ENCODE data around the gene ESAM. TPM values are rescaled to one million over a fixed set of nuclear protein-coding genes. Genes with fewer than 3 reads are reported as not detected.

ESAM gene
- total RNA-seq, 1 donor from 2014 or later = 29.3 TPM

DNA sequence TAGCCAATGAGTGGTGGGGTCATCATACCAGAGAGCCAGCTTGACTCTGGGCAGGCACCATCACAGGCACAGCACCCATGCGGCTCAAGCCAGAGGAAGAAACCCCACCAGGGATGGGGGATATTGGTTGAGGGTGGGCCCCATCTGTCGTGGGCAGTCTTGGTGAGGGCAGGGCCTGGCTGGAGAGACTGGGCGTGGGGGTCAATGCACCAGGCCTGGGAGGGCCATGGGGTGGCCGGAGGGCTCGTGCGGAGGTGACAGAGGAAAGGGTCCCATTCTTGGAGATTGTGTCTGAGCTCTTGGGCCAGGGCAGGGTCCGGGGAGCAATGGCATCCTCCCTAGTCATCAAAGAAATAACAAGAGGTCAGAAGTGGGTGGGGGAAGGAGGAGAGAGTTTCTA is 8.5 kb downstream of the ESAM start:
- DNase-seq (ENCODE audit: low read depth in 2 of 2) = no peak

DNA sequence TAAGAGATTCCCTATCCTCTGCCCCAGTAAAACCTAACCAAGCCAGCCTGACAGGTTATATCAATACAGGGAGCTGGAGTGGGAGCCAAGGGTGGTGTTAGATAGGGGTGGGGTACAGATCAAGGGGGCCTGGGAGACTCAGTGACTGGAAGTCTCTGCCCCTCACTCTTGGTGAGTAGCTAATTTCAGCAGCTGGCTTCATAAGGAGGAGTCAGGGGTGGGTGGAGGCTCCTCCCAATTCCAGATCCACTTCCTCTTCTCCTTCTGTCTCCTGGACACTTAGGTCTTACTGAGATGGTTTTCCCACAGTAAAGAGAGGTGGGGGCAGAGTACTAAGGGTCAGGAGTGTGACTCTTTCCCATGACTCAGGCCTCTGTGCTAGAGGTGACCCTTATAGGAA is 8.9 kb downstream of the ESAM start:
- DNase-seq (ENCODE audit: low read depth in 2 of 2) = no peak

DNA sequence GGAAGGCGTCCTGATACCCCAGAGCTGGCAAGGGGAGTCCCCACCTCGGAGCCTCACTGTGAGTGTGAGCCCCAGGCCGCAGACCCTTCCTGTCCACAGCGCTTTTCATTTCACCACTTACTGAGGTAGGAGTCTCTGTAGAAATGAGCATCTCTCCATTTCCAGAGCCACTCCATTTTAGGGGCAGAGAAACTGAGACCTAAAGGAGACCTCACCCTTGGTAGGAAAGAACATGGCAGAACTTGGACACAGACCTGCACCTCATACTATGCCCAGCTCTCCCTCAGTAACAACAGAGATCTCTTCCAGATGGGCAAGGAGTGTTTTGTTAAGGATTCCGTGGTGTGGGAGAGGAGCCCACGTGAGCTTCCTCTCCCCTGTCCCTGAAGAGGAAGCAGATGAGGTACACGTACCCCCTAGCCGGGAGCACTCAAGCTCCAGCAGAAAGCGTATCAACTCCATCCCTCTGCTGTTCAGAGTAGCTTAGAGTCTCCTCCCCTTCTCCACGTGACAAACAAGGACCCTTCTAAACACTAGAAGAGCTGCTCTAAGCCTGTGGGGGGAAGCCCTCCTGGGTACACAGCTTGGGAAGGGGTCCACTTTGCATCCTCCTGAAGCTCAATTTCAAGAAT is 9.5 kb downstream of the ESAM start:
- DNase-seq (ENCODE audit: low read depth in 2 of 2) = no peak

DNA sequence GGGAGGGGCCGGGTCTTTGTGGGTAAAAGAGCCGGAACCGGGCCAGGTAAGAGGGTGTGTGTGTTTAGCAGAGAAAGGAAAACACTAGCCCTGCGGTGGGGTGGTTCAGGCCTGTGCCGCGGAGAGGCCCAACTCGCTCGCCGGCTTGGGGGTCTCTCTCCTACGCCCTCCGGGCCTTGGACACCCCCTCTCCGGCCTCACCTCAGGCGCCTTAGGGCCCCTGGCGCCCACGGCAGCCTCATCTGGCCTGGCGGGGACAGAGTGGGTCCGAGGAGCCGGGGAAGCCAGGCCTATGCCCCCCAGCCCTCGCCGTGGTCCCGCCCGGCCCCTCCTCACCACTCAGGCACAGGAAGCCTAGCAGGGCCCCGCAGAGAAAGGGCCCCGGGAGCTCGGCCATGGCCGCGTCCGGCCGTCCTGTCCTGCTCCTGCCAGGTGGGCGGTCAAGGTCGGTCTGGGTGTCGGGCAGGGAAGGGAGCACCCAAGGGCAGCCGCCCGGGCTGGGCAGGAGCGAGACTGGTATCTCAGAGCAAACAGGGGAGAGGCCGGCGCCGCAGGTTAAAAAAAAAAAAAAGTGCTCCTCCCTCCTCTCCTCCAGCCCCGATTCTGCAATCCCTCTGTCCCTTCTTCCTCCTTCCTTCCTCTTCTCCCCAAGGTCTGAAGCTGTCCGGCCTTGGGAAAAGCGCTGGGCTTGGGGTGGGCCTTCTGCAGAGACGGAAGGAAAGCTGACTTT is 10.2 kb downstream of the ESAM start, which contains the start of gene VSIG2:
VSIG2 (minus strand) TSS at position 515 of the 730 bp plus-strand sequence; CDS start at position 397, 118 bp downstream.
- DNase-seq (ENCODE audit: low read depth in 2 of 2) = no peak

DNA sequence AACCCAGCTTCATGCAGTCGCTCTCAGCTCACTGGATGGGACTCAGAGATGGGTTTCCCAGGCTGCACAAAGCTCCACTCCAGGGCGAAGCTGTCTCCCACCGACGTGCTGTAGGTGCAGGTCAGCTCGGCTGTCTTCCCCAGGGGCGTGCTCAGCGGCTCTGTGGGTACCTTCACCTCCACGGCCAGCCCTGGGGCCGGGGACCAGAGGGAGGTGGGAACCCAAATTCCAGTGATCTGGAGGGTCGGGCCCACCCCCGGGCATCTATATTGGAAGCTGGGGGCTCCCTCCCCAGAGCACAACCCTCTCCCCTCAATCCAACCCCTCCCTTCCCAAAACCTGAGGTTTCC is 10.7 kb downstream of the ESAM start:
- no peak for DNase-seq (ENCODE audit: low read depth in 2 of 2)

DNA sequence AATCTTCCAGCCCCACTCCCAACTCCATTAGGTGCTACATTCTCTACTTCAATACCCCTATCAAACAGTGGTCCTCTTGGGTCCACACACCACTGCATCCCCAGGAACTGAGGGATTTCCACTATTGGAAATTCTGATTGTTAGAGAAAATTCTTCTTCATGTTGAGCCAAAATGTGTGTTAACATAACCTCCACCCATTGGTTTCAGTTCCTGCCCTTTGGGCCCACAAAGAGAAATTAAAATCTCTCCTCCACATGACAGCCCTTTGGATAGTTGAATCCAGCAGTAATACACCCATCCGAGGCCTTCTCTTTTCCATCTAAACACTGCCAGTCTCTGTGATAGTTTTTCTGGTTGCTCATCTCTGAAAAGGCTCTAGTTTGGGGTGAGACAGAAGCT is 12.2 kb downstream of the ESAM start:
- DNase-seq (ENCODE audit: low read depth in 2 of 2) = no peak

DNA sequence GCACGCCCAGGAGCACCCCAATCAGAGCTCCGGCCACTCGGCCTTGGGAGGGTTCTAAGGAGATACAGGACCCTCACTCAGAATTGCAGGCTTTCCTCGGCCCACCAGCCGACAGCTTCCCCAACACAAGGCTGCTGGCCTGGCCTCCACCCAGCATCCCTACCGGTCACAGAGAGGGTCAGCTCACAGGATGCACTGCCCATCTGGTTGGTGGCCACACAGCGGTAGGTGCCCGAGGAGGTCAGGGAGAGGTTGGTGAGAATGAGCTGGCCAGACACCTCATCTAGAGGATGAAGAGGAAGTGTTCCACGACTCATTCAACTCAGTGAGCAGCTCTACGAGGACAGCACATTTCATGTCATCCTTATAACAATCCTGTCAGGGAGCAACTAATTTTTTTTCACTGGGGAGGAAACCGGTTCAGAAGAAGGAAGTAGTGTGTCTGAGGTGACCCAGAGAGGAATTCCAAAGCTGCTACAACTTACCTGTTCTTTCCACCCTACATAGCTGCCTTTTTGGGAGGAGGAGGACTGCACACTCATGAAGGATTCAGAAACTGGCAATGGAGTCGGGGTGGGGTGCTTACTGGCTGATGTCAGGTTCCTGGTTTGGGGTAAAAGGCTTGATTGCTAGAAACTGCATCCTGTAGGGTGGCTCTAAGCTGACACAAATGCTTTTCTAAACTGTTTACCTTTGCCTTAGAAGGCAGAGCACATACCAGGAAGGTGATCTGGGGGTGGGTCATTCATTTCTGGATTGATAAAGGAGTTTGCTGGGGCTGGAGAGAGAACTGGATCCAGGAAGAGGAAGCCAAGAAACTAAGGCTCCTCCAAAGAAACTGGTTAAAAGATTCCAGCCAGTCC is 13.4 kb downstream of the ESAM start:
- DNase-seq (ENCODE audit: low read depth in 2 of 2) = peak; percentile 92 to 94

DNA sequence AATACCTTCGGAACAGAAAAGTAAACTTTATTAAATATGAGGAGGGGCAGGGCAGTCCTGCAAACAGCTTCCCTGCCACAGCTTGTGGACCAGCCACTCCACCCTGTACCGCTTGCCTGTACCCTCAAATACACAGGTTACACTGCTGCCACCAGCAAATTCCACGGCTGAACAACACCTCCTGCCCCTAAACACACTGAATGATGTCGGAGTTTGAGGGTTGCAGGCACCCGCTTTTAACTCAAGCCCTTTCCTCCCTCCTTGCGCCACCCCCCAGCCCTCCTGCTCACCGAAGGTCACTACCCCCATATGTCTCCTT is 14.0 kb downstream of the ESAM start:
- no peak for DNase-seq (ENCODE audit: low read depth in 2 of 2)

DNA sequence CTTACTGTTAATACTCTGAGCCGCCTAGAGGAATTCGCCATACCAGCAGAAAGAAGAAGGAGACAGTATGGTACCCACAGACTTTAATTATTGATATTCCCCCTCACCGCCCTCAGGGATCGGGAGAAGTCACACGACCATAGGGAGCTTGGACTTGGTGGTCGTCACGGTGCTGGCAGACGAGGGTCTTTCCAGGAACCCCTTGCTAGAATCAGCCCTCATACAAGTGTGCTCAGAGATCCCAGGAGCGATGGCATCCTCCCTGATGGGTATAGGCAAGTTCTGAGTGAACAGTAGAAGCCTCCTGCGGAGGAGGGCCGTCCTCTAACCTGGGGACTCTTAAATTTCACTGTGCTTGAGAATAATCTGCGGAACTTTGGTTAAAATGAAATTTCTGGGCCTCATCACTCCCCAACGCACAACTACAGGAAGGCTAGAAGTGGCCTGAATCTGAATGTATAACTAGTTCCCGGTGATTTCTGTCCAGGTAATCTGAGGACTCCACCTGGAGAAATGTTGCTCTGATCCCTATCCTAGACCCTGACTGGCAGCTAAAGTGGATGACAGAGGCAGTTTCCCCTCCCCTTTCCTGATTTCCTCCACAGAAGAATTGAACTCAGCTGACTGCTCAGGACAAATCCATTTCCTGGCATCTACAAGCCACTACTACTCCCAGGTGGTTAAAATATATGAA is 14.5 kb downstream of the ESAM start:
- peak; percentile 58 to 78 for DNase-seq (ENCODE audit: low read depth in 2 of 2)

DNA sequence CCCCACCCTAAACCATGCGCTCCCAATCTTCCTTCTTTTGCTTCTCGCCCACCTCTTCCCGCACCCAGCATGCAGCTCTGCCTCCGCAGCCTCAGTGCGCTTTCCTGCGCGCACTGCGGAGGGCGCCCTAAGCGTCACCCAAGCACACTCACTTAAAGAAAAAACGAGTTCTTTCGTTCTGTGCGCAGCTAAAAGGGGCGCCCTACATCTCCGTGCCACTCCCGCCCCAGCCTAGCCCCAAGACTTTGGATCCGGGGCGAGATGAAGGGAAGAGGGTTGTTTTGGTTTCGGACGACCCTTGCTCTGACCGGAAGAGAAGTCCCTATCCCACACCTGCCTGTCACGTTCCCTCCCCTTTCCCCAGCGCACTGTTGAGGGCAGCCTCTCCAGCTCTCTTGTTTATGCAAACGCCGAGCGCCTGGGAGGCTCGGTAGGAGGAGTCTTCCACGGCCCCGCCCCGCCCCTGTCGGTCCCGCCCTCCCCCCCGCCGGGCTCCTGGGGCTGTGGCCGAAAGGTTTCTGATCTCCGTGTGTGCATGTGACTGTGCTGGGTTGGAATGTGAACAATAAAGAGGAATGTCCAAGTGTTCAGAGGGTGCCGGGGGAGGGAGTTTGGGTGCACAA is 15.4 kb downstream of the ESAM start:
- DNase-seq (ENCODE audit: low read depth in 2 of 2) = peak; percentile 73 to 90

DNA sequence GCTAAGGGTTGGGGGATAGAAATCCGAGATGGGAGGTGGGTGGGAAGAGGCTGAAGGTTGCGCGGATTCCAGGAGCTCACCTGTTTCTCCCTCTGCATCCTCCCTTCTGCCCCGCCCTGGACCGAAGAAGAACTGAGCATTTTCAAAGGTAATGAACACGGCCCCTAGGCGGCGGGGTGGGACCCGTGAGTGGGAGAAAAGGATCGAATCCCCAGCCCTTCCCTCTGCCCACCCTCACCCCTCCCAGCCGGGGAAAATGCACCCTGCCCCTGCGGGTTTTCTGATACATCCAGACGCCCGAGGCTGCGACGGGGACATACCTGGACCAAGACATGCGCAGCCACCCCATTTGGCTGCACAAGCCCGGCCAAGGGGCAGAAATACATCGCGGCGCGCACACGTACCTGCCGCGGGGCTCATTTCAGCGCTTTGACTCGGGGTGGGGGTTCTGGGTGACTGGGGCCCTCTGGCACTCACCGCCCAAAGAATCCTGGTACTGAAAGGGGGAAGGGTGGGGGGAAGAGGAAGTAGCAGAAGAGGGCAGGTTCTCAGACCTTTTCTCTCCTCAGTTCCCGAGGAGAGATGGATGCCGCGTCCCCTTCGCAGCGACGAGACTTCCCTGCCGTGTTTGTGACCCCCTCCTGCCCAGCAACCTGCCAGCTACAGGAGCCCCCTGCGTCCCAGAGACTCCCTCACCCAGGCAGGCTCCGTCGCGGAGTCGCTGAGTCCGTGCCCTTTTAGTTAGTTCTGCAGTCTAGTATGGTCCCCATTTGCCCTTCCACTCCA is 16.1 kb downstream of the ESAM start:
- DNase-seq (ENCODE audit: low read depth in 2 of 2) = no peak

DNA sequence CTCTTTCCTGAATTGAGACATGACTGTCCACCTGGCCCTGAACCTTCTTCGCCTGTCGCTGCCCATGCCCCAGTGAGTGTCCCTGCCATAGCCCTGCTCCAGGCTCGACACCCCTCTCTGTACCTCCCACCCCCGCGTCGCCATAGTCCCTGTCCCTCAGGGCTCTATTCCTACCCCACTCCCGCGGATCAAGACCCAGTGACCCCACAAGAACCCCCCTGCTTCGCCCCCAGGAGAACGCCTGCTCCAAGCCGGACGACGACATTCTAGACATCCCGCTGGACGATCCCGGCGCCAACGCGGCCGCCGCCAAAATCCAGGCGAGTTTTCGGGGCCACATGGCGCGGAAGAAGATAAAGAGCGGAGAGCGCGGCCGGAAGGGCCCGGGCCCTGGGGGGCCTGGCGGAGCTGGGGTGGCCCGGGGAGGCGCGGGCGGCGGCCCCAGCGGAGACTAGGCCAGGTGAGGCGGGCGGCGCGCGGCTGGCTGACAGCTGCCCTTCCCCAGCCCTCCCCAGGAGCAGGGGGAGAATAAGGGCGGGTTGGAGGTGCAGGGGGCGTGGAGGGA is 16.7 kb downstream of the ESAM start:
- DNase-seq (ENCODE audit: low read depth in 2 of 2) = no peak

DNA sequence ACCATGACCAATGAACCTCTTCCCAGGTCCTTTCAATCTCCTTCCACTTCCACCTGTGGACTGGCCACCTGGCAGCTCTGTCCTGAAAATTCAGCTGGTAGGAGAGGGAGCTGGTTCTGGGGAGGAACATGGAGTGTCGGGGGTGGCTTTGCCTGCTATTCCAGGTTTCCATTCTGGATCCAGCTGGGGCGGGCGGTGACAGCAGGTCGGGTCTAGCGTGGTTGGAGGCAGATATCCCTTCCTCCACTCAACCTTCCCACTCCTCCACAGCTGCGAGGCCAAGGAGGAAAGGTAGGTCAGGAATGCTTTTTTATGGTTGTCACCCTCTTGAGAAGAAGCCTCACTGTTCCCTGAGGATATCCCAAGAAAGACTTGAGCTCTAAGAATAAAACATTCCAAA is 19.0 kb downstream of the ESAM start:
- no peak for DNase-seq (ENCODE audit: low read depth in 2 of 2)

DNA sequence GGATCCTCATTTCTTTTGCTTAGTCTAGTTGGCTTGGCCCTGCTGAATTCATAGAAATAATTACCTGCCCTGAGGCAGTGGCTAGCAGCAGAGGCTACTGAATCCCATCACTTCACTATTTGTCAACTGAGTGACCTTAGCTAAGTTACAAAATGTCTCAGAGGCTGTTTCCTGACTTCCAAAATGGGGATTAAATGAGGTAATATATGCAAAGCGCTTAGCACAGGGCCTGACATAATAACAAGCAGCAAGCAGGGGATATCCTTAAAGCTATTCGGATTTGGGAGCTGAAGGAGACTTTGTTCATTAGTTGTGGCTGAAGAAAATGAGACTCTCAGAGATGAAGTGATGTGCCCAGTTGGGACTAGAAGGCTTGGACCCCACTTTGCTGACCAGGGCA is 19.5 kb downstream of the ESAM start:
- no peak for DNase-seq (ENCODE audit: low read depth in 2 of 2)

DNA sequence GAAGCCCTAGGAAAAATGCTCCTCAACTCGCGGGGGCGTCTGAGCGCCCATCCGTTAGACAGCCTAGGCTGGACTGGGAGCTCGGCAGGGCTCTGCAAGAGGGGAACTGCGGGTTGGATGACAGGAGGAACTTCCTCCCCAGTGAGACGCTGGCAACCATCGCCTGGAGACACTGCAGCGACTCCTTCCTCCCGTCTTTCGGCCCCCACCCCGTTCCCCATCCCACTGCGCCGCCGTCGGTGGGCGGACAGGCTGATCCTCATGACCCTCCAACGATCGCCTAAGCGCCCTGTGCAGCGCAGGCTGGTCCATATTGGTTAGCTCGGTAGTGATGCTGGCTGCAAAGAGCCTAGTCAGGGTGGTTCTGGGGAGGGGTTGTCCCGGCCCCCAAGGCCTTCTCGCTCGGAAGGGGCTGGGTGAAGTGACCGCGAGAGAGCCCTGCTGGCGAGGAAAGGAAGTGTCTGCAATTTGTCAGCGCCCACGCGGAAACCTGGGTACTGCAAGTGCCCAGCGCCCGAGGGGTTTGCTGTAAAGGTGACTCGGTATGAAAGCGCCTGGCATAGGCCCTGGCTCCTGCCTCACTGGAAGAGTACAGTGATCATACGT is 21.7 kb downstream of the ESAM start:
- DNase-seq (ENCODE audit: low read depth in 2 of 2) = peak in 1 of 2 donors; percentile 58

DNA sequence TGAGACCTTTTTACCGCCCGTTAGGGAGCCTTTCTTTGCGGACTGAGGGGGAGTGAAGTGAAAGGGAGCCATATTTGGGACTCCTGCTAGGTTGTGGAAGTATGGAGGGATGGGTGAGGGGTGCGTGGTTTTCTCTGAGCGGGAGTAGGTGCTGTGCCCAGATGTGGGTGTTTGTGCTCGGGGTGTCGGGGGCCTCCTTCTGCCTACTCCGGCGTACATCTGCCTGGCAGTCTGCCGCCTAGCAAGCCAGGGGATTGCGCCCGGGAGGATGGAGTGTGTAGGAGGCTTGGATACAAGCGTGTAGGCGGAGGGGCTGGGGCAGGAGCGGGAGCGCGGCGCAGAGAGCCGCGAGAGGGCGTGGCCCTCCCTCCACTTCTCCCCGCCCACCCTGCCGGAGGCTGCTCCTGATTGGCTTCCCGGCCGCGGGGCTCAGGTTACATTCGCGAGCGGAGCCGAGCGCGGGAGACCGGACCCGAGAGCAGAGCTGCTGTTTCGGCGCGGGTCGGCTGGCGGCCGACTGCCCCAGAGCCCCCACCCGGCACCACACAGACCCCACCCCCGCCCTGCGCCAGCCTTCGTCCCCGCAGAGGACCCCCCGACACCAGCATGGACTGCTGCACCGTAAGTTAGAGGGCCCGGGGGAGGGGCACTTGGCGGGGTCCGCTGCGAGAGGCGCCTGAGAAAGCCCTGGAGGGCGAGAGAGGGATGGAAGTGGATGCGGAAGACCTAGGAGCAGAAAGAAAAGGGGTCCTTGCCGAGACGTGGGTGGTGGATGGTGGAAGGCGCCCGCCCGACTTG is 22.4 kb downstream of the ESAM start, which contains the start of gene NRGN:
NRGN (plus strand) TSS at position 464 of the 798 bp plus-strand sequence; CDS start at position 607, 143 bp downstream.
- DNase-seq (ENCODE audit: low read depth in 2 of 2) = peak; percentile 64 to 90

DNA sequence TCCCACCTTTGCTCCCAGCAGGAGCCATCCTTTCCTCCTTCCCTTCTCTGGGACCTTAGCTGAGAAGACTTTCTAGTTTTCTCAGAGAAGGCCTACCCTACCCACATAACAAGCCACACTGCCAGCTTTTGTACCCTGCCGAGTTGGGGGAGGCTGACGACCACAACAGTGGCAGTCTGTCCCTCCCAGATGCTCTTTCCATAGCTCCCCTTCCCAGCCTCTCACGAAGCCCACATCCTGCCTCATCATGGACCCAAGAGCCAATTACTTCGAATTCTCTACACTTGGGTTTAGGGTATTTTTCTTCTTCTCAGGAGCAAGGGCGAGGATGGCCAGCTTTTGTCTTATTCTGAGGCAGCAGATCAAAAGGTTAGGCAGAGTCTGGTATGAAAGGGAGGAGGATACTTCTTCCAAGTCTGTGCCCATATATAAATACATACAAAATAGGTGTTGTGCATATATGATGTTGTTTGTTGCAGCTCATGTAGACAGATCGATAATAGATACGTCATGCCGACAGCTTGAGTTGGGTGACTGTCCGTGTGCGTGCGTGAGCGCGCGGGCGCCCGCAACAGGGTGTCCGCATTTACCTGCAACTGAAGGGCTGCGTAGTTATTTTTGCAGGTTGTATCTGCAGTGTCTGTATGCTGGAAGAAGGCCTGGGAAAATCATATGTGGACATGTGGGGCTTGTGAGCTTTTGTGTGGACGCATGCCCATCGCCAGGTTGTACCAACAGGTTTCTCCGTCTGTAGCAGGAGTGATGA is 23.2 kb downstream of the ESAM start:
- no peak for DNase-seq (ENCODE audit: low read depth in 2 of 2)

DNA sequence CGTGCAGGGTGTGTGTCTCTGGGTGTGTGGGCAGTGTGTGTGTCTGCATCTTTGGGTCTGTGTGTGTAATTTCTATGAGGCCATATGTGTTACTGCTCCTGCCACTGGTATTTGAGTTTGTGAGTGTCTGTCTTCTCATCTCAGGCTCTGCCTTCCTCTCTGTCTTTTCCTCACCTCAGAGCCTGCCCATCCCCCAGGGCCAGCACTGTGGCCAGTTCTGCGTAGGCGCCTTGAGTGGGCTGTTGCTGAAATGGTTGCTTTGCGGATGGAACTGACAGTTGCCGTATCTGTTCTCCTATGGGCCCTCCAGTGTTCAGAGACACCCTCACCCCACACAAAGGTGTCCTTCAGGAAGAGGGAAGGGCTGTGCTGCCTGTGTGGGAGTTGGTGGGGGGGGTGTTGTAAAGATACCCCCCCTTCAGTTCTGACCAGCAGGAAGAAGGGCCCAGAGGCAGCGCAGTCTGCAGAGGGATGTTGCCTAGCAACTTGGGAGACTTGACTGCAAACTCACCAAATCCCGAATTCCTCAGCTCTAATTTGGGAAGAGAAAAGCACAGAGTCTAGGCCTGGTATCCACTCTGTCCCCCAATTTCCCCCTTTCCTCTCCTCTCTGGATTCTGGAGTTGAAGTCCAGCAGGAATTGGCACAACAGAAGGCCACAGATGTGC is 24.3 kb downstream of the ESAM start:
- no peak for DNase-seq (ENCODE audit: low read depth in 2 of 2)
